Tibial nerve (tissue), 4 donors: ENCODE results near the gene PCDHGB4. TPM values are rescaled to one million over a fixed set of nuclear protein-coding genes. Genes with fewer than 3 reads are reported as not detected.
"Not testable (repeated sequence)": the region's sequence is repeated elsewhere in the genome, so short reads cannot be mapped to it uniquely, and the experiment has no call there.

ENCODE experiments used
- DNase-seq, 2 donors: peaks; one replicate each; pipeline ENCODE4 v3.0.0-alpha.2; 2019; ENCODE audit warnings: low spot score in 2 of 2
- H3K27ac ChIP-seq, 4 donors: fragments of 200-600 bp; sonication (generic) in 3 of 4; one replicate each; pipeline ENCODE4 v1.5.1; 2017 to 2019; ENCODE audit warnings: mild to moderate bottlenecking in 1 of 4
- H3K27me3 ChIP-seq, 2 donors: fragments of 200-600 bp; sonication (generic) in 1 of 2; one replicate each; pipeline versions ENCODE4 v1.5.1 to v1.6.0; 2017 to 2019
- H3K36me3 ChIP-seq, 3 donors: fragments of 200-600 bp; sonication (generic); one replicate each; pipeline ENCODE4 v1.5.1; 2018 to 2019
- H3K4me1 ChIP-seq, 4 donors: fragments of 200-600 bp; sonication (generic) in 3 of 4; one replicate each; pipeline ENCODE4 v1.5.1; 2017 to 2019
- H3K4me3 ChIP-seq, 4 donors: fragments of 200-600 bp; sonication (generic) in 3 of 4; one replicate each; pipeline ENCODE4 v1.5.1; 2017 to 2019; ENCODE audit warnings: mild to moderate bottlenecking in 1 of 4, moderate library complexity in 1 of 4
- H3K9me3 ChIP-seq, 4 donors: fragments of 200-600 bp; sonication (generic) in 3 of 4; one replicate each; pipeline ENCODE4 v1.5.1; 2017 to 2019
- CTCF ChIP-seq, 5 experiments: fragments of 200-600 bp in 3 of 5; fragments of 450-650 bp in 2 of 5; sonication (generic) in 3 of 5; IDR thresholded peaks; one replicate each; pipeline ENCODE4 v1.5.1; 2016 to 2019; ENCODE audit warnings: antibody characterized with exemption in 5 of 5, mild to moderate bottlenecking in 3 of 5, moderate library complexity in 2 of 5
- EP300 ChIP-seq, 2 donors: sonication (generic); formaldehyde crosslinking; IDR thresholded peaks; one replicate each; pipeline ENCODE4 v1.6.1; 2017; ENCODE audit warnings: antibody characterized with exemption in 2 of 2, mild to moderate bottlenecking in 1 of 2
- WGBS, 2 donors: methylation state at CpG; one replicate each; pipeline ENCODE4 v1.1.5; 2018; 5-methylcytosine and 5-hydroxymethylcytosine counted together
- total RNA-seq, 4 donors: library from RNA; depleted of rRNA; stranded (reverse); fragments of >200 nt; gene quantifications; one replicate each; pipeline ENCODE4 v1.1.0, GENCODE V29; 2016

PCDHGB4 gene
- total RNA-seq, 4 donors from 2014 or later: 9.3 to 12.3 (median 11.1) TPM

GRCh38 chr5:141412854-141413539, 25.5 kb downstream of the PCDHGB4 start, which contains the start of gene PCDHGA10:
Gene PCDHGA10 (plus strand): TSS chr5:141412987. CDS start chr5:141413176, 189 bp downstream.
- Histone ChIP-seq H3K36me3 (peaks cover 0 to 30% (median 0%) of the 10 kb centered on the region in 3 donors), H3K4me3 (peak within 1 kb of the TSS in 2 of 4 donors; percentile 34 to 37), H3K27me3 (no peaks in the 10 kb centered on the region), H3K9me3 (peaks cover 5 to 100% (median 44%) of the 10 kb centered on the region in 4 donors), H3K27ac (no peak within 1 kb of the TSS), H3K4me1 (peaks cover 0 to 9% (median 0%) of the 10 kb centered on the region in 4 donors)
- peak; percentile 10 to 32 (median 15) for TF ChIP-seq CTCF (IDR thresholded peaks at IDR 0.05)
- TF ChIP-seq EP300 (IDR thresholded peaks at IDR 0.05): no peak
- 14 to 20% methylated on average over 29 to 31 of the region's 31 CpGs for WGBS, 2 donors
- peak in 1 of 2 donors; percentile 38 for DNase-seq

GRCh38 chr5:141413540-141414069, 26.1 kb downstream of the PCDHGB4 start:
- peak overlapping the region in 2 of 4 donors; percentile 34 to 37 for H3K4me3 ChIP-seq
- H3K27me3 ChIP-seq: no peaks in the 10 kb centered on the region
- DNase-seq: no peak
- H3K4me1 ChIP-seq: peaks cover 0 to 14% (median 0%) of the 10 kb centered on the region in 4 donors
- WGBS, 2 donors: 20 to 25% methylated on average over 25 of the region's 25 CpGs
- TF ChIP-seq EP300 (IDR thresholded peaks at IDR 0.05) (no peak), CTCF (IDR thresholded peaks at IDR 0.05) (no peak)
- H3K27ac ChIP-seq: no peak overlapping the region
- H3K9me3 ChIP-seq: peaks cover 5 to 100% (median 43%) of the 10 kb centered on the region in 4 donors
- H3K36me3 ChIP-seq: peaks cover 0 to 29% (median 0%) of the 10 kb centered on the region in 3 donors

- WGBS, 2 donors: 26 to 40% methylated on average over 26 to 31 of the region's 46 CpGs
These were observed 27.2 kb downstream of the PCDHGB4 start for GRCh38 chr5:141414548-141415274.

GRCh38 chr5:141415275-141415618, 27.7 kb downstream of the PCDHGB4 start:
- WGBS, 2 donors: 25 to 31% methylated on average over 15 to 21 of the region's 24 CpGs
- not testable (repeated sequence) for DNase-seq, H3K27ac ChIP-seq, H3K27me3 ChIP-seq, H3K4me3 ChIP-seq
- Histone ChIP-seq H3K9me3 (peaks cover 0 to 100% (median 48%) of the 10 kb centered on the region in 4 donors), H3K36me3 (peaks cover 0 to 33% (median 0%) of the 10 kb centered on the region in 3 donors), H3K4me1 (peaks cover 0 to 20% (median 0%) of the 10 kb centered on the region in 4 donors)

More at GRCh38 chr5:141414548-141415274, 27.2 kb downstream of the PCDHGB4 start:
- peaks cover 0 to 20% (median 0%) of the 10 kb centered on the region in 4 donors for H3K4me1 ChIP-seq
- DNase-seq, H3K27ac ChIP-seq, H3K27me3 ChIP-seq, H3K4me3 ChIP-seq: not testable (repeated sequence)
- peaks cover 0 to 35% (median 0%) of the 10 kb centered on the region in 3 donors for H3K36me3 ChIP-seq
- peaks cover under 1 to 100% (median 46%) of the 10 kb centered on the region in 4 donors for H3K9me3 ChIP-seq

GRCh38 chr5:141417494-141418172, 30.1 kb downstream of the PCDHGB4 start, which contains the start of gene PCDHGB7:
Gene PCDHGB7 (plus strand): TSS chr5:141417677. CDS start chr5:141417860, 183 bp downstream.
- peaks cover 0 to 100% (median 52%) of the 10 kb centered on the region in 4 donors for H3K9me3 ChIP-seq
- peak within 1 kb of the TSS in 1 of 4 donors; percentile 40 for H3K27ac ChIP-seq
- 10 to 16% methylated on average over 35 to 47 of the region's 47 CpGs for WGBS, 2 donors

More at GRCh38 chr5:141417494-141418172, 30.1 kb downstream of the PCDHGB4 start, which contains the start of gene PCDHGB7:
- H3K27me3 ChIP-seq: not testable (repeated sequence)
- peak; percentile 37 to 60 for DNase-seq
- Histone ChIP-seq H3K36me3 (peaks cover 0 to 30% (median 0%) of the 10 kb centered on the region in 3 donors), H3K4me3 (peak within 1 kb of the TSS; percentile 15 to 46 (median 24)), H3K4me1 (peaks cover 0 to 20% (median 0%) of the 10 kb centered on the region in 4 donors)
- TF ChIP-seq CTCF (IDR thresholded peaks at IDR 0.05): peak; percentile 43 to 66 (median 50)
